ENCODE measurements around the gene MBLAC1.

The MBLAC1 gene

GRCh38 chr7:100095289-100095688 lies 31.5 kb upstream of the MBLAC1 start:
- no peak for DNase-seq

GRCh38 chr7:100095704-100096103 lies 31.1 kb upstream of the MBLAC1 start:
- no peak for DNase-seq

DNA sequence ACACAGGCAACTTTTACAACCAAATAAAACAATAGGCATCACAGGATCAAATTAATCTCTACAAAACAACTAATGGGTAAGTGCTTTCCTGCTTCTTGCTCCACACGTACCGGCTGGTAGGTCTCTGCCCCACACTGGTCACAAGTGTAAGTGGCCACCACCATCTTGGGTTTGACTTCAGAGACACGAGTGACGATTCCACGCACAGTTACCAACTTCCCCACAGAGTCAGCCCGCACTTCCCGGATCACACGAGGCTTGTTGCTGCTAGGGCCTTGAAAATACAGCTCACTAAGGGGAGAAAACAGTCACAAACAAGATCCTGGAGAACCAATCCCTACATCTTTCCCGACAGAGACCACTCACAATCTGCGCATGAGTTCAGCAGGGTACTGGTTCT lies 27.9 kb upstream of the MBLAC1 start:
- no peak for DNase-seq

DNA sequence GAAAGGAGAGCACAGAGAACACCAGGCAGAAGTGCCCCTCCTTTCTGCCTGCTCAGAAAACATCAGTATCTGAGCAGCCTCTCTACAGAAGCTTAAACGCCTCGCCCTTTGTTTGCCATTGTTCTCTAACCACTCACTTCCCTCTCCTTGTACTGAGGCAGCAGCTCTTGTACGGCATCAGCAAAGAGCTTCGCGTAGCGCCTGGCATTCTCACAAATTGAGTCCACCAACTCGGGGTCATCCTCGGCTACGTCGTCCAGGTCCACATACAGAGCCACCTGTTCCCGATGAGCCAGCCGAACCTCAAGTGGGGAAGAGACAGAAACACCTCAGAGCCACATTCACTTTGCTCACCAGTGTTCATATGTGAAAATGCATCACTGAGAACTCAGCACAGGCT lies 27.3 kb upstream of the MBLAC1 start:
- DNase-seq, result no peak

DNA sequence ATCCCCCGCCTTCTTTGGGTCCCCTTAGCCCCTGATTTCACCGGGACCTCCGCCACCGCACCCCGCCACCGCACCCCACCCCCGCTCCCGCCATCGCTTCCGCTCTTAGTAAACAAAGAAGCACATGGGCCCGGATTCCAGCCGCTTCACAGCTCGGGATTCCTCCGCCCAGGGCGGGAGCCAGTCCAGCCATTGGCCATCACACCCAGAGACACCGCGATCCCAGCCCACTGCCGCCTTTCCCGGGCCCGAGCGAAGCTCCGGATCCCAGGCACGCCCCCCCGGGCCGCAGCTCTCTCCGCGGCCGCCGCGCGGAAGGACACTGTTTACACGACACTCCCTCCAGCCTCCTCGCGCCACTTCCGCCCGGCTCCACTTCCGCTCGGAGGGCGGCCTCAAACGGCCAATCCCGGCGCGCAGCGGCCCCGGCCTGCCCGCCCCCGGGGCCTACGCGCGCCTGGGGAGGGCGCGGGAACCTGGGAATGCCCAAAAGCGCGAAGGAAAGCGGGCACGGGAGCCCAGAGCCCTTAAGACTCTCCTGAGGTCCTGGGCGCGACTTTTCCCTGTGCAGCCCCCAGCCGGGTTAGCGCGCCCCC lies 26.2 kb upstream of the MBLAC1 start:
- peak; percentile 30 to 92 (median 84) for DNase-seq

- peak; percentile 87 to 100 (median 98) for DNase-seq
Observed at GRCh38 chr7:100101016-100101862, 25.5 kb upstream of the MBLAC1 start, which contains the start of the genes AP4M1 and MCM7. Gene AP4M1, plus strand, starts transcription at chr7:100101643. Its CDS starts 72 bp downstream, at chr7:100101715. Gene MCM7, minus strand, starts transcription at chr7:100101397. Its CDS starts 103 bp downstream, at chr7:100101294.

- DNase-seq, result no peak
Observed at GRCh38 chr7:100102950-100103840, 23.6 kb upstream of the MBLAC1 start.

DNA sequence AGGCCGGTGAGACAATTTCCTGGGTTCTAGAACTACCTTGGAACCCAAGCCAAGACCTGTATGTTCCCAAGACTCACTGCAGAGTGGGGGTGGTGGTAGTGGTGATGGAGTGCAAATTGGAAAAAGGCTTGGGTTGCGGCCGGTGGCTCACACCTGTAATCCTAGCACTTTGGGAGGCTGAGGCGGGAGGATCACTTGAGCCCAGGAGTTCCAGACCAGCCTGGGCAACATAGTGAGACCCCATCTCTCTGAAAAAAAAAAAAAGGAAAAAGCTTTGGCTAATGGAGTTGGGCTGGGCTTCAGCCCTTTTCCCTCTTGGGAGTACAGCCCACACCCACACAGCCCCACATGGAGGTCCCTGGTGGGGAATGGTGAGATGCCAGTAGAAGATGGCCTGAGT lies 21.2 kb upstream of the MBLAC1 start:
- DNase-seq, result no peak

GRCh38 chr7:100106633-100107032 lies 20.1 kb upstream of the MBLAC1 start:
- DNase-seq, result no peak

GRCh38 chr7:100107125-100107737 lies 19.5 kb upstream of the MBLAC1 start:
- peak in 5 of 56 donors; percentile 2 to 10 (median 6) for DNase-seq

DNA sequence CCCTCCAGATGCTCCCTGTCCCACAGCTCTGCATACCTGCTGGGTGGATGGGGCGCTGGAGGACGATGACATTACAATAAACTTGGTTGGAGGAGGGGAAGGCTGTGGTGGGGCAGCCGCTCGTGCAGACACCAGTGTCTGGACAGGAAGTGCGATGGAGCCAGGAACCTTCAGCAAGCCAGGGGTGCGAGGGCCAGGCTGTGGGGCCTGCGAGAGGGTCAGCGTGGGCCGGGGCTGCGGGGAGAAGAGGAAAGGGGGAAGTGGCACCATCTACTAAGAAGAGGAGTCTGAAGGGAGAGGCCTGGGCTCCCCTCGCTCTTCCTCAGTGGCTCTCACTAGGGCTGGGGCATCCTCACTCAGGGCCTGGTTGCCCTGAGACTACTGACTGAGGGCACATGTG lies 18.9 kb upstream of the MBLAC1 start:
- peak in 1 of 56 donors; percentile 10 for DNase-seq

GRCh38 chr7:100109521-100110163 lies 17.1 kb upstream of the MBLAC1 start:
- no peak for DNase-seq

DNA sequence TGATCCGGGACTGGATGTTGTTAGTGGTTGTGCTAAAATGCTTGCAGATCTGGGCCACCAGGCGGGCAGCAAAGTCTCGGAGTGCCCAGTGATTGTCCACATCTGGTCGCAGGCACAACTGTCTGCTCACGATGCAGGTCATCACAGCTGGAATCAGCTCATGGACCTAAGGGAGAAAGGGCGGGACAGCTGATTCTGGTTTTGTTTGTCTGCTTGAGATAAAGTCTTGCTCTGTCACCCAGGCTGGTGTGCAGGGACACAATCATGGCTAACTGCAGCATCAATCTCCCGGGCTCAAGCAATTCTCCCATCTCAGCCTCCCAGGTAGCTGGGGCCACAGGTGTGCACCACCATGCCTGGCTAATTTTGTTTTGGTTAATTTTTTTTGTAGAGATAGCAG lies 15.6 kb upstream of the MBLAC1 start:
- no peak for DNase-seq

DNA sequence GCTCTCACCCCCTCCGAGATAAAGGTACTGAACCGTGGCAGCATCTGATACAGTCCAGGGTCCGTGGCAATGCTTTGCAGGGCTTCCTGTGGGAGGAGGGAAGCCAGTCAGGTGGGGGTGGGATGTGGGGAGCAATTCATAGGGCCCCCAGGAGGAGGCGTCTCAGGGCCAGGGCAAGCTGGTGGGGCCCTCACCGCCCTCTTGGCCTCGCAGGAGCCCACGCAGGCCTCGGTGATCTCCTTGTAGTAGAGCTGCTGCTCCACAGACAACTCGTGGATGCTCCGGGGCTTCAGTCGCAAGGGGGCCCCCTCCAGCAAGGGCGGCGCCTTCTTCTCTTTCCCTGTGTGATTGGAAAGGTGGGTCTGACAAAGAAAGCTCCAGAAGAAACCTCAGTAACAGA lies 14.9 kb upstream of the MBLAC1 start:
- DNase-seq, result no peak

- no peak for DNase-seq
Observed at GRCh38 chr7:100115026-100115425, 11.7 kb upstream of the MBLAC1 start.

DNA sequence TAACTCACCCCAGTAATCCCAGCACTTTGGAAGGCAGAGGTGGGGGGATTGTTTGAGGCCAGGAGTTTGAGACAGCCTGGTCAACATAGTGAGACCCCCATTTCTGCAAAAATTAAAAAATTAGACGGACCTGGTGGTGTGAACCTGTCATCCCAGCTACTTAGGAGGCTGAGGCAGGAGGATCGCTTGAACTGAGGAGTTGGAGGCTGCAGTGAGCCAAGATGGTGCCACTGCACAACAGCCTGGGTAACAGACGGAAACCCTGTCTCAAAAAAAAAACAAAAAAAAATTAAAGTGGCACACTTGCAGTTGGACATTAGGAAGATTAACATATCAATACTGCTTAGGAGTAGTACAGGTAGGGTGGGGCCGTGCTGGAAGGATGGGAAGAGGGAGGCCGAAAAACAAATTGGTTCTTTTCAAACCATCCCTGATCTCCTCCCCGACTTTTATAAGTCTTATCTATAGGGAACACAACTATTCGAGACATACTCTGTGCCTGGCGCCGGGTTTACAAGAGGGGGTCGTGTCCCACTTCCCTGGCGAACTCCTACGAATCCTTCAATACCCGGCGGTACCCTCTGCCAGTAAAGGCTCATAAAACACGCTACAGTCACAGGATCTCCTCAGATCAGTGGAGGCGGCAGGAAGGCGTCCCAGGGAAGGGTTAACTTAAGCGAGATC lies 8.2 kb upstream of the MBLAC1 start:
- no peak for DNase-seq

GRCh38 chr7:100119072-100119969 lies 7.4 kb upstream of the MBLAC1 start, which contains the start of the genes CNPY4 and TAF6:
Gene CNPY4, plus strand, starts transcription at chr7:100119634. Its CDS starts 111 bp downstream, at chr7:100119745.
Gene TAF6, minus strand, starts transcription at chr7:100119358. Its CDS starts 5,149 bp downstream, at chr7:100114209.
- DNase-seq, result peak; percentile 55 to 96 (median 90)

DNA sequence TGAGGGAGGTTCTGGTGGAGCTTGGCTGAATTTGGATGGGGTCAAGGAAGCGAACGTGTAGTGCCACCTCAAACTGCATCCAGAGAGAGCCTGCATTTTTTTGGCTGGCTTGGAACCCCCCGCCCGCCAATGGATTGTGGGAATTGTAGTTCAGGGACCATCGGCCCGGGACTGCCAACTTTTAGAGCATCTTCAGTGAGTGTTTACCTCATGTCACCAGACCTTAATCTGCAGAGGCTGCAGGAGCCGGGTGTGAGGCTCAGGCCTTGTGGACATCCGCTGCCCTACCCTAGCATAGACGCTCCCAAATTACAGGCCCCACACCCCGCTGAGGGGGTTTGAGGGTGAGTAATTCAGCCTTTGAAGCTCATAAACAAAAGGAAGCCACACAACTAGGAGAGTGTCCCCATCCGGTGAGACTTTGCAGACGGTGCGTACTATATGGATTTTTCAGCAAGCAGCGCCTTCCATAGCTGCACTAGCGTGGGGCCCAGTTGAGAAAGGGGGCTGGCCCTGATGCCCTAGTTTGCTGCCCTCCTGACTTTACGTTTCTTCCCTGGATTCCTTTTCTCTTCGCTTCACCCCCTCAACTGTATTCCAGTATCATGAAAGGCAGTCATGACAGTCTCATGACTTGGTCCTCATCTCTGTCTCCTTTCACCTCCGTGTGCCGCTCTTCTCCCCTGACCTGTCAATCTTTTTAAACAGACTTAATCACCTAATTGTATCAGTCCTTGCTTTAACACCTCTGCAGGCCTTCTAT lies 6.6 kb upstream of the MBLAC1 start:
- DNase-seq, result peak in 50 of 56 donors; percentile 17 to 89 (median 72)

All from amygdala (tissue), 56 donors.